WTC11 (cell line): Measurements from ENCODE around the gene XRCC2.

Source experiments
- CTCF ChIP-seq: fragments of 200-600 bp; IDR thresholded peaks from 2 replicates; pipeline ENCODE4 v1.8.0; 2022; ENCODE audit warnings: antibody characterized with exemption
- ELF4 ChIP-seq: sonication (generic); formaldehyde crosslinking; IDR thresholded peaks from 2 replicates; pipeline ENCODE4 v1.8.1; 2022; ENCODE audit warnings: low read depth, mild to moderate bottlenecking, moderate library complexity, missing genetic modification reagents
- FOXK1 ChIP-seq: sonication (generic); formaldehyde crosslinking; IDR thresholded peaks from 2 replicates; pipeline ENCODE4 v1.8.0; 2022; ENCODE audit warnings: mild to moderate bottlenecking, moderate library complexity, missing genetic modification reagents

GRCh38 chr7:152647009-152647408 is 28.9 kb downstream of the XRCC2 start:
- TF ChIP-seq CTCF (no peak), FOXK1 (CRISPR knock-in tag) (no peak), ELF4 (CRISPR knock-in tag) (no peak)
